HEK293 (cell line): ENCODE measurements around the gene MXI1.

Experiments used
- CTCF ChIA-PET: fragments of 350-600 bp; formaldehyde crosslinking; extraction: SDS; loops from one replicate; lab custom pipeline; 2021; ENCODE audit warnings: antibody characterized with exemption; lab: Yijun Ruan, JAX
- POLR2A ChIA-PET: fragments of 300-600 bp; formaldehyde crosslinking; extraction: SDS; loops from one replicate; lab custom pipeline; 2020; ENCODE audit warnings: antibody characterized with exemption, inconsistent platforms; lab: Yijun Ruan, JAX
- H3K27ac ChIP-seq: fragments of 200-500 bp; sonication (Bioruptor generic); 2 replicates; pipeline ENCODE4 v1.5.1; 2014; ENCODE audit warnings: low read depth, low read length, control low read depth, inconsistent platforms; ENCODE audit errors: extremely low read depth
- H3K36me3 ChIP-seq, 2 experiments: fragments of 200-500 bp in 1 of 2; sonication (Bioruptor generic) in 1 of 2; 1 replicate in 1 of 2; 2 replicates in 1 of 2; pipeline ENCODE4 v1.5.1; 2014 to 2017; ENCODE audit warnings: inconsistent platforms in 2 of 2, low read length in 2 of 2; ENCODE audit not compliant: control insufficient read depth in 2 of 2, insufficient read depth in 1 of 2
- H3K4me1 ChIP-seq: fragments of 200-500 bp; sonication (Bioruptor generic); 2 replicates; pipeline ENCODE4 v1.5.1; 2014; ENCODE audit warnings: mild to moderate bottlenecking, low read length, inconsistent platforms; ENCODE audit not compliant: control insufficient read depth, insufficient read depth
- H3K4me3 ChIP-seq: 2 replicates; pipeline ENCODE4 v1.5.1; 2011; ENCODE audit warnings: low read depth, mild to moderate bottlenecking, control low read depth, low read length, moderate library complexity
- H3K9me3 ChIP-seq: fragments of 200-500 bp; sonication (Bioruptor generic); 2 replicates; pipeline ENCODE4 v1.5.1; 2014; ENCODE audit warnings: low read depth, low read length, inconsistent platforms; ENCODE audit not compliant: control insufficient read depth, insufficient read depth
- GLI2 ChIP-seq: fragments of 450-650 bp; formaldehyde crosslinking; IDR thresholded peaks from 2 replicates; pipeline ENCODE4; 2017; ENCODE audit warnings: missing biosample characterization, missing genetic modification characterization, low read depth, borderline replicate concordance
- KLF1 ChIP-seq: fragments of 450-650 bp; formaldehyde crosslinking; IDR thresholded peaks from 2 replicates; pipeline ENCODE4 v1.5.1; 2016; ENCODE audit warnings: missing biosample characterization, missing genetic modification characterization
- OSR2 ChIP-seq: fragments of 450-650 bp; formaldehyde crosslinking; IDR thresholded peaks from 2 replicates; pipeline ENCODE4 v1.5.1; 2016; ENCODE audit warnings: missing biosample characterization, missing genetic modification characterization
- PRDM1 ChIP-seq: fragments of 450-650 bp; formaldehyde crosslinking; IDR thresholded peaks from 2 replicates; pipeline ENCODE4; 2016; ENCODE audit warnings: missing biosample characterization, missing genetic modification characterization
- SCRT2 ChIP-seq: fragments of 450-650 bp; formaldehyde crosslinking; IDR thresholded peaks from 2 replicates; pipeline ENCODE4 v1.5.1; 2016; ENCODE audit warnings: missing biosample characterization, missing genetic modification characterization
- SP7 ChIP-seq: fragments of 450-650 bp; formaldehyde crosslinking; IDR thresholded peaks from 2 replicates; pipeline ENCODE4 v1.5.1; 2016; ENCODE audit warnings: missing biosample characterization, missing genetic modification characterization
- ZBTB20 ChIP-seq: fragments of 450-650 bp; formaldehyde crosslinking; IDR thresholded peaks from 2 replicates; pipeline ENCODE4 v1.5.1; 2016; ENCODE audit warnings: missing biosample characterization, missing genetic modification characterization
- ZNF133 ChIP-seq: fragments of 450-650 bp; formaldehyde crosslinking; IDR thresholded peaks from 2 replicates; pipeline ENCODE4 v1.5.1; 2016; ENCODE audit warnings: missing biosample characterization, missing genetic modification characterization
- ZNF2 ChIP-seq: fragments of 450-650 bp; formaldehyde crosslinking; IDR thresholded peaks from 2 replicates; pipeline ENCODE4 v1.5.1; 2016; ENCODE audit warnings: missing biosample characterization, missing genetic modification characterization
- ZNF274 ChIP-seq, 2 experiments: fragments of 200-500 bp in 1 of 2; fragments of 450-650 bp in 1 of 2; sonication (Bioruptor generic) in 1 of 2; formaldehyde crosslinking in 1 of 2; IDR thresholded peaks; 2 replicates each; pipeline versions ENCODE4 v1.5.1 to v1.6.1; 2014 to 2016; ENCODE audit warnings: borderline replicate concordance in 1 of 2, inconsistent platforms in 1 of 2, low read length in 1 of 2, missing biosample characterization in 1 of 2, missing genetic modification characterization in 1 of 2
- ZNF341 ChIP-seq: fragments of 450-650 bp; formaldehyde crosslinking; IDR thresholded peaks from 2 replicates; pipeline ENCODE4; 2016; ENCODE audit warnings: low read depth, missing biosample characterization, missing genetic modification characterization
- ZNF488 ChIP-seq: fragments of 450-650 bp; formaldehyde crosslinking; IDR thresholded peaks from 2 replicates; pipeline ENCODE4 v1.5.1; 2016; ENCODE audit warnings: missing biosample characterization, missing genetic modification characterization
- ZNF501 ChIP-seq: fragments of 450-650 bp; formaldehyde crosslinking; IDR thresholded peaks from 2 replicates; pipeline ENCODE4 v1.5.1; 2016; ENCODE audit warnings: missing biosample characterization, missing genetic modification characterization
- ZNF623 ChIP-seq: fragments of 450-650 bp; formaldehyde crosslinking; IDR thresholded peaks from 2 replicates; pipeline ENCODE4 v1.5.1; 2016; ENCODE audit warnings: missing biosample characterization, missing genetic modification characterization
- ZNF776 ChIP-seq: fragments of 450-650 bp; formaldehyde crosslinking; IDR thresholded peaks from 2 replicates; pipeline ENCODE4 v1.5.0; 2017; ENCODE audit warnings: missing biosample characterization, missing genetic modification characterization, borderline replicate concordance
- ZNF843 ChIP-seq: fragments of 450-650 bp; formaldehyde crosslinking; IDR thresholded peaks from 2 replicates; pipeline ENCODE4 v1.5.1; 2016; ENCODE audit warnings: missing biosample characterization, missing genetic modification characterization
- ZSCAN30 ChIP-seq: fragments of 450-650 bp; IDR thresholded peaks from 2 replicates; pipeline ENCODE4 v1.5.1; 2018; ENCODE audit warnings: missing biosample characterization, mild to moderate bottlenecking, missing genetic modification characterization, moderate library complexity
- TF ChIP-seq, protein P1 (sequence below): fragments of 450-650 bp; formaldehyde crosslinking; IDR thresholded peaks from 2 replicates; pipeline ENCODE4 v1.5.1; 2017; ENCODE audit warnings: missing biosample characterization, missing genetic modification characterization
- TF ChIP-seq, protein P2 (sequence below): fragments of 450-650 bp; formaldehyde crosslinking; IDR thresholded peaks from 2 replicates; pipeline ENCODE4 v1.5.1; 2016; ENCODE audit warnings: missing biosample characterization, missing genetic modification characterization, low read depth
- TF ChIP-seq, protein P3 (sequence below): fragments of 450-650 bp; formaldehyde crosslinking; IDR thresholded peaks from 2 replicates; pipeline ENCODE4 v1.5.1; 2016; ENCODE audit warnings: missing biosample characterization, missing genetic modification characterization

The MXI1 gene

DNA sequence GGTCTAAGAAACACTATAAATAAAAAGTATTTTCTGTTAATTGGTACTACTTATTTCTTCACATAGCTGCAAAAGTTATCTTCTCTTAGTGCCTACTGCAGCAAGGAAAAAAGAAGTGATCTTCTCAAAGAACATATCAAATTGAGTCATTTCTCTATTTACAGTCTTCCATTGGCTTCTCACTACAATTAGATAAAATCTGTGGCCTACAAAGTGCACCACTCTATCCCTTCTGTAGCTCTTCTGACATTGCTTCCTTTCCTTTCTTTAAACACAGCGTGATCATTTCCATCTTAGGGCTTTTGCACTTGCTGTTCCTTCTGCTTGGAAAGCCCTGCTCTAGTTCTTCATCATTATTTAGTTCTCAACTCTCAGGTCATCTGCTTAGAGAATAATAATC is 44.7 kb downstream of the MXI1 start:
- Histone ChIP-seq H3K36me3 (no peaks in the 10 kb centered on the region), H3K4me1 (peaks cover 10% of the 10 kb centered on the region; the same call in 1 of the 2 replicates), H3K4me3 (no peak overlapping the region), H3K27ac (no peak overlapping the region), H3K9me3 (no peaks in the 10 kb centered on the region)
- POLR2A ChIA-PET: no interaction called here
- no peak for TF ChIP-seq ZNF501 (tag by site-specific recombination)
- no peak for TF ChIP-seq ZNF341 (tag by site-specific recombination)
- no peak for TF ChIP-seq ZNF133 (tag by site-specific recombination)
- TF ChIP-seq ZSCAN30 (tag by site-specific recombination): no peak
- TF ChIP-seq SP7 (tag by site-specific recombination): no peak
- TF ChIP-seq PRDM1: peak; percentile 7; the same call in 1 of the 2 replicates
- no peak for TF ChIP-seq ZNF776 (tag by site-specific recombination)
- TF ChIP-seq ZNF2 (tag by site-specific recombination): no peak
- TF ChIP-seq ZNF488 (tag by site-specific recombination): no peak
- CTCF ChIA-PET: interaction anchor here (1.7 kb wide), 1 partner anchor 26 kb away, joined by 3 read pairs; no protein-coding TSS in a partner anchor

GRCh38 chr10:110254467-110254866 is 47.1 kb downstream of the MXI1 start:
- H3K9me3 ChIP-seq: no peaks in the 10 kb centered on the region
- TF ChIP-seq PRDM1: peak; percentile 65
- TF ChIP-seq ZBTB20 (tag by site-specific recombination): no peak
- H3K27ac ChIP-seq: no peak overlapping the region
- no peaks in the 10 kb centered on the region for H3K36me3 ChIP-seq
- peaks cover 12% of the 10 kb centered on the region; the same call in 1 of the 2 replicates for H3K4me1 ChIP-seq
- ChIA-PET CTCF (interaction anchor here (1.2 kb wide), 1 partner anchor 15 kb away, joined by 3 read pairs; no protein-coding TSS in a partner anchor), POLR2A (no interaction called here)
- H3K4me3 ChIP-seq: no peak overlapping the region

DNA sequence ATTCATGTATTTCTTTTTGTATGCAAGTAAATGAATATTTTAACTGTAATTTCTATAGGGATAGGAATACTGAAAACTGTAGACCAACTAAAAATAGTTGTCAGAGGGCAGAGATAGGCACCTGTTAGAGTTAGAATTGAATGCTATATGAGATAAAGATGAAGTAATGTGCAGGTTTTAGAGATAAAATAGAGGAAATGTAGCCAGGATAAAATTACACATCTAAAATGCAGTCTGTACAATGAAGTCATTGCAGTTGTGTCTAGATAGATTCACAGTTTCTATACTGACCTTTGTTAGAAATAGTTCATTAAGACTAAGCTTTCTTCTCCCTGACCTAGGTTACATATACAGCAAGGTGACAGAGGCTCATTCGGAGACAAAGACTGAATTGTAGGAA is 51.1 kb downstream of the MXI1 start:
- H3K4me3 ChIP-seq: no peak overlapping the region
- H3K36me3 ChIP-seq: no peaks in the 10 kb centered on the region
- CTCF ChIA-PET: no interaction called here
- no peak overlapping the region for H3K27ac ChIP-seq
- TF ChIP-seq ZNF843 (no peak), ZNF623 (tag by site-specific recombination) (no peak), SCRT2 (tag by site-specific recombination) (peak; percentile 55), OSR2 (no peak), GLI2 (tag by site-specific recombination) (no peak), ZNF274 (IDR thresholded peaks at IDR 0.05; ENCODE audit: low read length) (no peak), ZNF274 (tag by site-specific recombination; IDR thresholded peaks at IDR 0.05; ENCODE audit: borderline replicate concordance) (no peak), KLF1 (tag by site-specific recombination) (no peak)
- TF ChIP-seq, protein P1, sequence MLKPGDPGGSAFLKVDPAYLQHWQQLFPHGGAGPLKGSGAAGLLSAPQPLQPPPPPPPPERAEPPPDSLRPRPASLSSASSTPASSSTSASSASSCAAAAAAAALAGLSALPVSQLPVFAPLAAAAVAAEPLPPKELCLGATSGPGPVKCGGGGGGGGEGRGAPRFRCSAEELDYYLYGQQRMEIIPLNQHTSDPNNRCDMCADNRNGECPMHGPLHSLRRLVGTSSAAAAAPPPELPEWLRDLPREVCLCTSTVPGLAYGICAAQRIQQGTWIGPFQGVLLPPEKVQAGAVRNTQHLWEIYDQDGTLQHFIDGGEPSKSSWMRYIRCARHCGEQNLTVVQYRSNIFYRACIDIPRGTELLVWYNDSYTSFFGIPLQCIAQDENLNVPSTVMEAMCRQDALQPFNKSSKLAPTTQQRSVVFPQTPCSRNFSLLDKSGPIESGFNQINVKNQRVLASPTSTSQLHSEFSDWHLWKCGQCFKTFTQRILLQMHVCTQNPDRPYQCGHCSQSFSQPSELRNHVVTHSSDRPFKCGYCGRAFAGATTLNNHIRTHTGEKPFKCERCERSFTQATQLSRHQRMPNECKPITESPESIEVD (tag by site-specific recombination): peak; percentile 54
- TF ChIP-seq, protein P2, sequence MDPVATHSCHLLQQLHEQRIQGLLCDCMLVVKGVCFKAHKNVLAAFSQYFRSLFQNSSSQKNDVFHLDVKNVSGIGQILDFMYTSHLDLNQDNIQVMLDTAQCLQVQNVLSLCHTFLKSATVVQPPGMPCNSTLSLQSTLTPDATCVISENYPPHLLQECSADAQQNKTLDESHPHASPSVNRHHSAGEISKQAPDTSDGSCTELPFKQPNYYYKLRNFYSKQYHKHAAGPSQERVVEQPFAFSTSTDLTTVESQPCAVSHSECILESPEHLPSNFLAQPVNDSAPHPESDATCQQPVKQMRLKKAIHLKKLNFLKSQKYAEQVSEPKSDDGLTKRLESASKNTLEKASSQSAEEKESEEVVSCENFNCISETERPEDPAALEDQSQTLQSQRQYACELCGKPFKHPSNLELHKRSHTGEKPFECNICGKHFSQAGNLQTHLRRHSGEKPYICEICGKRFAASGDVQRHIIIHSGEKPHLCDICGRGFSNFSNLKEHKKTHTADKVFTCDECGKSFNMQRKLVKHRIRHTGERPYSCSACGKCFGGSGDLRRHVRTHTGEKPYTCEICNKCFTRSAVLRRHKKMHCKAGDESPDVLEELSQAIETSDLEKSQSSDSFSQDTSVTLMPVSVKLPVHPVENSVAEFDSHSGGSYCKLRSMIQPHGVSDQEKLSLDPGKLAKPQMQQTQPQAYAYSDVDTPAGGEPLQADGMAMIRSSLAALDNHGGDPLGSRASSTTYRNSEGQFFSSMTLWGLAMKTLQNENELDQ: no peak
- TF ChIP-seq, protein P3, sequence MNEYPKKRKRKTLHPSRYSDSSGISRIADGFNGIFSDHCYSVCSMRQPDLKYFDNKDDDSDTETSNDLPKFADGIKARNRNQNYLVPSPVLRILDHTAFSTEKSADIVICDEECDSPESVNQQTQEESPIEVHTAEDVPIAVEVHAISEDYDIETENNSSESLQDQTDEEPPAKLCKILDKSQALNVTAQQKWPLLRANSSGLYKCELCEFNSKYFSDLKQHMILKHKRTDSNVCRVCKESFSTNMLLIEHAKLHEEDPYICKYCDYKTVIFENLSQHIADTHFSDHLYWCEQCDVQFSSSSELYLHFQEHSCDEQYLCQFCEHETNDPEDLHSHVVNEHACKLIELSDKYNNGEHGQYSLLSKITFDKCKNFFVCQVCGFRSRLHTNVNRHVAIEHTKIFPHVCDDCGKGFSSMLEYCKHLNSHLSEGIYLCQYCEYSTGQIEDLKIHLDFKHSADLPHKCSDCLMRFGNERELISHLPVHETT (tag by site-specific recombination): no peak
- TF ChIP-seq, all 188 proteins: peak for 2
- no peaks in the 10 kb centered on the region for H3K9me3 ChIP-seq
- peaks cover 15% of the 10 kb centered on the region; the same call in 1 of the 2 replicates for H3K4me1 ChIP-seq
- POLR2A ChIA-PET: no interaction called here
